B cell (primary cell): ENCODE results near the gene EDNRA. TPM values are rescaled to one million over a fixed set of nuclear protein-coding genes. Genes with fewer than 3 reads are reported as not detected.

Source experiments
- ATAC-seq: fragments of 200-7000 bp; cut with Tn5 transposase; one replicate; pipeline ENCODE4 v1.10.0; 2021; ENCODE audit warnings: low read depth, mild to moderate bottlenecking, moderate number of reproducible peaks, moderate library complexity
- CTCF ChIA-PET: fragments of 350-600 bp; sonication (Branson Sonifier 250); formaldehyde crosslinking; loops from one replicate; lab custom pipeline; 2021; ENCODE audit warnings: antibody characterized with exemption, inconsistent platforms; lab: Charles Lee
- POLR2A ChIA-PET: fragments of 350-600 bp; sonication (Branson Sonifier 250); formaldehyde crosslinking; loops from one replicate; lab custom pipeline; 2021; ENCODE audit warnings: antibody characterized with exemption; lab: Charles Lee
- DNase-seq: peaks from one replicate; pipeline ENCODE4 v3.0.0; 2013
- H2AFZ ChIP-seq: 2 replicates; pipeline ENCODE4 v1.6.1; 2012; ENCODE audit warnings: mild to moderate bottlenecking, low read depth, low read length; ENCODE audit not compliant: insufficient read depth, poor library complexity, severe bottlenecking
- H3K27ac ChIP-seq, 2 donors: 1 replicate in 1 of 2; 2 replicates in 1 of 2; pipeline ENCODE4 v1.5.1; 2012 to 2013; ENCODE audit warnings: low read length in 2 of 2, mild to moderate bottlenecking in 2 of 2, moderate library complexity in 1 of 2
- H3K27me3 ChIP-seq, 4 experiments: fragments of 200-600 bp in 1 of 4; sonication (generic) in 1 of 4; replicated peaks in 1 of 4; 1 replicate in 2 of 4; 2 replicates in 2 of 4; pipeline versions ENCODE4 v1.6.1 to v1.7.0; 2013 to 2016; ENCODE audit warnings: low read length in 3 of 4, mild to moderate bottlenecking in 2 of 4, mixed read lengths in 1 of 4, moderate library complexity in 1 of 4; ENCODE audit not compliant: insufficient read depth in 4 of 4, control insufficient read depth in 3 of 4; ENCODE audit errors: control extremely low read depth in 1 of 4
- H3K36me3 ChIP-seq, 2 experiments: replicated peaks in 1 of 2; 1 replicate in 1 of 2; 2 replicates in 1 of 2; pipeline versions ENCODE4 v1.6.1 to v1.7.1; 2013; ENCODE audit warnings: low read length in 1 of 2; ENCODE audit not compliant: insufficient read depth in 2 of 2, control insufficient read depth in 1 of 2; ENCODE audit errors: control extremely low read depth in 1 of 2, extremely low read depth in 1 of 2
- H3K4me1 ChIP-seq, 2 donors: fragments of 200-600 bp in 1 of 2; sonication (generic) in 1 of 2; 1 replicate in 1 of 2; 2 replicates in 1 of 2; pipeline versions ENCODE4 v1.5.1 to v1.6.1; 2013 to 2017; ENCODE audit warnings: low read length in 2 of 2; ENCODE audit not compliant: control insufficient read depth in 2 of 2, insufficient read depth in 2 of 2
- H3K4me2 ChIP-seq: replicated peaks from 2 replicates; pipeline ENCODE3; 2012; ENCODE audit warnings: mild to moderate bottlenecking, low read depth, low read length; ENCODE audit not compliant: poor library complexity, severe bottlenecking
- H3K4me3 ChIP-seq, 5 experiments: fragments of 200-600 bp in 1 of 5; sonication (generic) in 1 of 5; 1 replicate in 3 of 5; 2 replicates in 2 of 5; pipeline versions ENCODE4 v1.5.1 to v1.7.0; 2011 to 2016; ENCODE audit warnings: low read length in 4 of 5, mild to moderate bottlenecking in 4 of 5, low read depth in 2 of 5, control low read depth in 1 of 5, moderate library complexity in 1 of 5; ENCODE audit not compliant: insufficient read depth in 1 of 5; ENCODE audit errors: control extremely low read depth in 1 of 5, extremely low read depth in 1 of 5
- H3K79me2 ChIP-seq: fragments of 200-600 bp; sonication (generic); one replicate; pipeline ENCODE4 v1.6.0; 2016; ENCODE audit warnings: low read length; ENCODE audit not compliant: control insufficient read depth, insufficient read depth
- H3K9ac ChIP-seq: fragments of 200-600 bp; sonication (generic); 2 replicates; pipeline ENCODE4 v1.6.1; 2017; ENCODE audit warnings: mild to moderate bottlenecking, low read length, moderate library complexity
- H3K9me3 ChIP-seq, 3 donors: one replicate each; pipeline versions ENCODE4 v1.6.1 to v1.7.1; 2013; ENCODE audit warnings: low read length in 2 of 3; ENCODE audit not compliant: control insufficient read depth in 2 of 3, insufficient read depth in 1 of 3; ENCODE audit errors: control extremely low read depth in 1 of 3
- H4K20me1 ChIP-seq: 2 replicates; pipeline ENCODE4 v1.6.0; 2012; ENCODE audit warnings: mild to moderate bottlenecking, low read length; ENCODE audit not compliant: insufficient read depth, control insufficient read depth, poor library complexity, severe bottlenecking
- H3K27ac Mint-ChIP-seq: one replicate; pipeline ENCODE4 v1.8.0; 2021; ENCODE audit warnings: mixed read lengths
- H3K27me3 Mint-ChIP-seq: one replicate; pipeline ENCODE4 v1.8.0; 2021; ENCODE audit warnings: mixed read lengths
- H3K4me1 Mint-ChIP-seq: one replicate; pipeline ENCODE4 v1.8.0; 2021; ENCODE audit warnings: mixed read lengths
- H3K4me3 Mint-ChIP-seq: one replicate; pipeline ENCODE4 v1.8.0; 2021; ENCODE audit warnings: mixed read lengths
- H3K9me3 Mint-ChIP-seq: one replicate; pipeline ENCODE4 v1.8.0; 2022; ENCODE audit warnings: mixed read lengths; ENCODE audit not compliant: insufficient read depth
- EZH2 ChIP-seq: IDR thresholded peaks from 2 replicates; pipeline ENCODE4 v1.6.1; 2012; ENCODE audit warnings: borderline replicate concordance, low read depth, mild to moderate bottlenecking, moderate library complexity, low read length; ENCODE audit not compliant: insufficient read depth, poor library complexity, severe bottlenecking
- WGBS: methylation state at CpG from one replicate; pipeline ENCODE4 v1.1.5; 2013; ENCODE audit warnings: missing lambda C conversion rate; ENCODE audit not compliant: insufficient coverage; 5-methylcytosine and 5-hydroxymethylcytosine counted together
- intact Hi-C: fragments of 100-400 bp; cut with micrococcal nuclease; formaldehyde crosslinking; loops from one replicate; pipeline ENCODE4 v1.10.0; 2022
- polyA plus RNA-seq: library from polyadenylated mRNA; depleted of rRNA; stranded (reverse); fragments of >200 nt; gene quantifications from 2 replicates; pipeline ENCODE4 v1.2.3, GENCODE V29; 2012
- total RNA-seq, 2 donors: library from RNA; stranded (reverse); fragments of 120-200 nt in 1 of 2; gene quantifications; 1 replicate in 1 of 2; 2 replicates in 1 of 2; pipeline versions ENCODE4 v1.2.3 to v1.2.4, GENCODE V29; 2013 to 2022
- TF ChIP-seq, protein P1 (sequence below): fragments of 200-600 bp; IDR thresholded peaks from one replicate; pipeline ENCODE4 v1.8.0; 2022; ENCODE audit warnings: antibody characterized with exemption, mild to moderate bottlenecking

The EDNRA gene
- total and polyA plus RNA-seq, 2 donors (not counting 1 experiment from before 2014, with no cell fraction given) = not detected

DNA sequence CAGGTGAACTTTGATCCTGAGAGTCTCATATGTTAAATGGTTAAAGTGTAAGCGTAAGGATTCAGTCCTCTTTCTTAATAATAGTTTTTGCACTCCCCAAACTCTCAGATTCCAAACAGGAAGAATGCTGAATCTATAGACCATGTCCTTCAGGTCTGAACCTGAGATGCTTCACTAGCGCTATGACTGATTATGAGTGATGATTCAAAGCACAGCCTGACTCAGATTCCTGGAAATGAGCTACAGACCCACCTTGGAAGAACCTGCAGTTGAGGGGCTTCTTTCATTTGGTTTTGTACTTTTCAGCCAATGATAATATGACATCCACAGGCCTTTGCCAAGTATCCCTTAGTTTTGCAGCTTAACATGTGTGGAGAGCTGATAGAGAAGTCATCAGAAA is 1.4 kb downstream of the EDNRA start:
- intact Hi-C loops = no loop called here
- no peaks in the 10 kb centered on the region for H4K20me1 ChIP-seq
- no peaks in the 10 kb centered on the region for H3K79me2 ChIP-seq
- no peak overlapping the region for H2AFZ ChIP-seq
- no peak overlapping the region for H3K4me3 Mint-ChIP-seq
- TF ChIP-seq, protein P1, sequence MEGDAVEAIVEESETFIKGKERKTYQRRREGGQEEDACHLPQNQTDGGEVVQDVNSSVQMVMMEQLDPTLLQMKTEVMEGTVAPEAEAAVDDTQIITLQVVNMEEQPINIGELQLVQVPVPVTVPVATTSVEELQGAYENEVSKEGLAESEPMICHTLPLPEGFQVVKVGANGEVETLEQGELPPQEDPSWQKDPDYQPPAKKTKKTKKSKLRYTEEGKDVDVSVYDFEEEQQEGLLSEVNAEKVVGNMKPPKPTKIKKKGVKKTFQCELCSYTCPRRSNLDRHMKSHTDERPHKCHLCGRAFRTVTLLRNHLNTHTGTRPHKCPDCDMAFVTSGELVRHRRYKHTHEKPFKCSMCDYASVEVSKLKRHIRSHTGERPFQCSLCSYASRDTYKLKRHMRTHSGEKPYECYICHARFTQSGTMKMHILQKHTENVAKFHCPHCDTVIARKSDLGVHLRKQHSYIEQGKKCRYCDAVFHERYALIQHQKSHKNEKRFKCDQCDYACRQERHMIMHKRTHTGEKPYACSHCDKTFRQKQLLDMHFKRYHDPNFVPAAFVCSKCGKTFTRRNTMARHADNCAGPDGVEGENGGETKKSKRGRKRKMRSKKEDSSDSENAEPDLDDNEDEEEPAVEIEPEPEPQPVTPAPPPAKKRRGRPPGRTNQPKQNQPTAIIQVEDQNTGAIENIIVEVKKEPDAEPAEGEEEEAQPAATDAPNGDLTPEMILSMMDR = no peak
- no peak for TF ChIP-seq EZH2
- ChIA-PET POLR2A (no interaction called here), CTCF (no interaction called here)
- H3K9me3 ChIP-seq = peaks cover 0 to 7% (median 0%) of the 10 kb centered on the region in 3 donors
- peaks cover 26% of the 10 kb centered on the region for H3K27me3 Mint-ChIP-seq
- no peak overlapping the region for H3K4me3 ChIP-seq
- no peaks in the 10 kb centered on the region for H3K36me3 ChIP-seq
- H3K9me3 Mint-ChIP-seq = no peaks in the 10 kb centered on the region
- peaks cover 0 to 16% (median 2%) of the 10 kb centered on the region in 4 experiments for H3K27me3 ChIP-seq
- WGBS = 100% methylated on average over 1 of the region's 2 CpGs
- no peak overlapping the region for H3K27ac ChIP-seq
- DNase-seq (no peak), ATAC-seq (no peak)
- no peak overlapping the region for H3K27ac Mint-ChIP-seq
- H3K4me2 ChIP-seq = no peak overlapping the region
- H3K9ac ChIP-seq = no peak overlapping the region
- H3K4me1 ChIP-seq = no peaks in the 10 kb centered on the region
- H3K4me1 Mint-ChIP-seq = no peaks in the 10 kb centered on the region

DNA sequence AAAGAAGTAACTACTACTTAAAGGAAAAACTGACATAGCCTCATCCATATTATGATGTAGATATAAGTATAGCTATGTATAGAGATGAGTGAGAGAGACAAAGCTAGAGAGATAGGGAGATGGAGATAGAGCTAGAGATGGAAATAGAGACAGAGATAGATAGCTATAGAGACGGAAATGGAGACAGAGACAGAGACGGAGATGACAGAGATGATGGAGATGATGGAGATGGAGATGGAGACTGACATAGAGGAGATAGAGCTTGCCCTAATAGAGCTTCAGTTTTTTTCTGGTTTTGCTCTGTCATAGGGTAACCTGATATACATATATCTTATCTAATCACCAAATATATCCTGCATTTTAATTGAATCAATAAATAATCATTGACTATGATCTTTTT is 4.3 kb downstream of the EDNRA start:
- ATAC-seq (no peak), DNase-seq (no peak)
- Histone ChIP-seq H4K20me1 (no peaks in the 10 kb centered on the region), H3K4me1 (no peaks in the 10 kb centered on the region), H3K9ac (no peak overlapping the region), H3K9me3 (peaks cover 0 to 7% (median 0%) of the 10 kb centered on the region in 3 donors), H3K4me2 (no peak overlapping the region), H3K79me2 (no peaks in the 10 kb centered on the region), H2AFZ (no peak overlapping the region), H3K27me3 (peaks cover 0 to 14% (median 2%) of the 10 kb centered on the region in 4 experiments), H3K36me3 (no peaks in the 10 kb centered on the region), H3K4me3 (no peak overlapping the region), H3K27ac (no peak overlapping the region)
- Mint-ChIP-seq H3K9me3 (no peaks in the 10 kb centered on the region), H3K27ac (no peak overlapping the region), H3K27me3 (peaks cover 14% of the 10 kb centered on the region), H3K4me3 (no peak overlapping the region), H3K4me1 (no peaks in the 10 kb centered on the region)
- WGBS = no CpG with 5 or more reads among the region's 2 CpGs
- POLR2A ChIA-PET = no interaction called here
- intact Hi-C loops = no loop called here
- TF ChIP-seq, protein P1 = no peak
- TF ChIP-seq EZH2 = no peak
- CTCF ChIA-PET = no interaction called here
